Neural cell (in vitro differentiated cells): ENCODE data around the gene RNF113B. TPM values are rescaled to one million over a fixed set of nuclear protein-coding genes. Genes with fewer than 3 reads are reported as not detected.

Source experiments
- H2AFZ ChIP-seq: fragments of 200-600, 300-800 bp; sonication (generic), shearing (Covaris generic); 2 replicates; pipeline ENCODE4 v1.6.0; 2014; ENCODE audit warnings: low read depth, mild to moderate bottlenecking, antibody characterized with exemption, low read length, moderate library complexity
- H3F3A ChIP-seq: fragments of 200-600 bp; shearing (Covaris generic); 2 replicates; pipeline ENCODE4 v1.6.1; 2016; ENCODE audit warnings: mild to moderate bottlenecking, moderate library complexity, mixed read lengths, antibody characterized with exemption, low read length; ENCODE audit not compliant: insufficient read depth, poor library complexity, severe bottlenecking
- H3K27ac ChIP-seq: fragments of 200-600, 300-800 bp; sonication (generic), shearing (Covaris generic); 2 replicates; pipeline ENCODE4 v1.5.1; 2014; ENCODE audit warnings: mild to moderate bottlenecking, low read length, moderate library complexity
- H3K27me3 ChIP-seq: fragments of 300-800, 200-600 bp; sonication (generic), shearing (Covaris generic); 2 replicates; pipeline ENCODE4 v1.6.0; 2014; ENCODE audit warnings: mild to moderate bottlenecking, low read depth, low read length, moderate library complexity; ENCODE audit not compliant: insufficient read depth
- H3K36me3 ChIP-seq: fragments of 300-800, 200-600 bp; sonication (generic), shearing (Covaris generic); 2 replicates; pipeline ENCODE4 v1.5.1; 2014; ENCODE audit warnings: mild to moderate bottlenecking, antibody characterized with exemption, low read length, moderate library complexity; ENCODE audit not compliant: insufficient read depth
- H3K4me2 ChIP-seq: fragments of 300-800, 200-600 bp; sonication (generic), shearing (Covaris generic); 2 replicates; pipeline ENCODE4 v1.6.0; 2014; ENCODE audit warnings: mild to moderate bottlenecking, low read length
- H3K4me3 ChIP-seq: fragments of 300-800, 200-600 bp; sonication (generic), shearing (Covaris generic); 2 replicates; pipeline ENCODE4 v1.5.1; 2014; ENCODE audit warnings: mild to moderate bottlenecking, low read length, moderate library complexity
- H3K79me2 ChIP-seq: fragments of 200-600 bp; shearing (Covaris generic); replicated peaks from 2 replicates; pipeline ENCODE4 v1.6.0; 2014; ENCODE audit warnings: mild to moderate bottlenecking, low read length, moderate library complexity; ENCODE audit not compliant: insufficient read depth
- H3K9ac ChIP-seq: fragments of 300-800, 200-600 bp; sonication (generic), shearing (Covaris generic); 2 replicates; pipeline ENCODE4 v1.6.1; 2016; ENCODE audit warnings: mild to moderate bottlenecking, low read length, mixed read lengths
- H3K9me2 ChIP-seq: fragments of 200-600 bp; shearing (Covaris generic); 2 replicates; pipeline ENCODE4 v1.6.1; 2016; ENCODE audit warnings: mild to moderate bottlenecking, low read length, mixed read lengths; ENCODE audit not compliant: insufficient read depth
- H3K9me3 ChIP-seq: fragments of 200-600, 300-800 bp; sonication (generic), shearing (Covaris generic); 2 replicates; pipeline ENCODE4 v1.6.1; 2016; ENCODE audit warnings: mild to moderate bottlenecking, mixed run types, low read length, moderate library complexity, mixed read lengths
- H4K20me1 ChIP-seq: fragments of 200-600 bp; shearing (Covaris generic); 2 replicates; pipeline ENCODE4 v1.6.1; 2016; ENCODE audit warnings: mild to moderate bottlenecking, mixed run types; ENCODE audit not compliant: insufficient read depth
- EP300 ChIP-seq: fragments of 450-650 bp; conservative IDR thresholded peaks from 2 replicates; pipeline ENCODE4 v1.6.1; 2014; ENCODE audit warnings: antibody characterized with exemption, mild to moderate bottlenecking, moderate library complexity; ENCODE audit not compliant: poor library complexity, severe bottlenecking
- EZH2 ChIP-seq: fragments of 200-600, 300-800 bp; shearing (Covaris generic), sonication (generic); IDR thresholded peaks from 2 replicates; pipeline ENCODE4 v1.6.1; 2014; ENCODE audit warnings: antibody characterized with exemption, low read length, borderline replicate concordance, mild to moderate bottlenecking; ENCODE audit not compliant: insufficient read depth, poor library complexity, severe bottlenecking
- RAD21 ChIP-seq: fragments of 450-650 bp; conservative IDR thresholded peaks from 2 replicates; pipeline ENCODE4 v1.6.1; 2014; ENCODE audit warnings: antibody characterized with exemption, mild to moderate bottlenecking, moderate library complexity
- SMC3 ChIP-seq: fragments of 450-650 bp; conservative IDR thresholded peaks from 2 replicates; pipeline ENCODE4 v1.6.1; 2014; ENCODE audit warnings: antibody characterized with exemption, mild to moderate bottlenecking, moderate library complexity; ENCODE audit not compliant: poor library complexity
- TAF1 ChIP-seq: IDR thresholded peaks from 2 replicates; pipeline ENCODE4 v1.6.1; 2012; ENCODE audit warnings: low read depth
- polyA plus RNA-seq: library from polyadenylated mRNA; depleted of rRNA; stranded (reverse); fragments of >200 nt; gene quantifications from 2 replicates; pipeline ENCODE4 v1.2.3, GENCODE V29; 2014
- TF ChIP-seq, protein P1 (sequence below): IDR thresholded peaks from 2 replicates; pipeline ENCODE4 v1.6.1; 2012; ENCODE audit warnings: borderline replicate concordance
- TF ChIP-seq, protein P2 (sequence below): fragments of 450-650 bp; IDR thresholded peaks from 2 replicates; pipeline ENCODE4 v1.5.1; 2014; ENCODE audit warnings: antibody characterized with exemption, mild to moderate bottlenecking, moderate library complexity; ENCODE audit not compliant: poor library complexity, severe bottlenecking

The RNF113B gene
- polyA plus RNA-seq, 1 donor from 2014 or later: not detected

DNA sequence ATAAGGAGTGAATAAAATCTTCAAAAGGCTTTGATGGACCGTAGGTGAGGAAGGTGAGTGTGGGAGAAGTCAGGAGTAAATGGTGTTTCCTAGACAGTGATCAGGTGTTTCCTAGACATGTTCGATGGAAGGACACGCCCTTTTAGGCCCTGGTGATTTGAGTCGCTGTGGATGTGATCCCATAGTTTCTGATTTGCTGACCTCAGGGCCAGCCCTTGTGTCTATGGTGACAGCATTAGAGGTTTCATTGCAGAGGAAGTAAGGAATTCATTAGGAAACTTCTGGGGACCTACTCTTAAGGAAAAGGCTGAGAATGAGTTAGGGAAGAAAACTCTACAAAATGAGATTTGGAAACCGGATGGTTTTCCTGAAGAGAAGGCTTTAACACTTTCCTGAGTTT, 31.5 kb upstream of the RNF113B start:
- no peaks in the 10 kb centered on the region for H3K36me3 ChIP-seq
- H3K9me3 ChIP-seq: no peaks in the 10 kb centered on the region
- no peak overlapping the region for H2AFZ ChIP-seq
- H3K79me2 ChIP-seq: peaks cover 40% of the 10 kb centered on the region
- H4K20me1 ChIP-seq: no peaks in the 10 kb centered on the region
- no peak overlapping the region for H3K9ac ChIP-seq
- H3K4me2 ChIP-seq: no peak overlapping the region
- H3K9me2 ChIP-seq: no peaks in the 10 kb centered on the region
- no peaks in the 10 kb centered on the region for H3F3A ChIP-seq
- H3K4me3 ChIP-seq: no peak overlapping the region
- no peaks in the 10 kb centered on the region for H3K27me3 ChIP-seq
- H3K27ac ChIP-seq: no peak overlapping the region
- TF ChIP-seq, protein P1, sequence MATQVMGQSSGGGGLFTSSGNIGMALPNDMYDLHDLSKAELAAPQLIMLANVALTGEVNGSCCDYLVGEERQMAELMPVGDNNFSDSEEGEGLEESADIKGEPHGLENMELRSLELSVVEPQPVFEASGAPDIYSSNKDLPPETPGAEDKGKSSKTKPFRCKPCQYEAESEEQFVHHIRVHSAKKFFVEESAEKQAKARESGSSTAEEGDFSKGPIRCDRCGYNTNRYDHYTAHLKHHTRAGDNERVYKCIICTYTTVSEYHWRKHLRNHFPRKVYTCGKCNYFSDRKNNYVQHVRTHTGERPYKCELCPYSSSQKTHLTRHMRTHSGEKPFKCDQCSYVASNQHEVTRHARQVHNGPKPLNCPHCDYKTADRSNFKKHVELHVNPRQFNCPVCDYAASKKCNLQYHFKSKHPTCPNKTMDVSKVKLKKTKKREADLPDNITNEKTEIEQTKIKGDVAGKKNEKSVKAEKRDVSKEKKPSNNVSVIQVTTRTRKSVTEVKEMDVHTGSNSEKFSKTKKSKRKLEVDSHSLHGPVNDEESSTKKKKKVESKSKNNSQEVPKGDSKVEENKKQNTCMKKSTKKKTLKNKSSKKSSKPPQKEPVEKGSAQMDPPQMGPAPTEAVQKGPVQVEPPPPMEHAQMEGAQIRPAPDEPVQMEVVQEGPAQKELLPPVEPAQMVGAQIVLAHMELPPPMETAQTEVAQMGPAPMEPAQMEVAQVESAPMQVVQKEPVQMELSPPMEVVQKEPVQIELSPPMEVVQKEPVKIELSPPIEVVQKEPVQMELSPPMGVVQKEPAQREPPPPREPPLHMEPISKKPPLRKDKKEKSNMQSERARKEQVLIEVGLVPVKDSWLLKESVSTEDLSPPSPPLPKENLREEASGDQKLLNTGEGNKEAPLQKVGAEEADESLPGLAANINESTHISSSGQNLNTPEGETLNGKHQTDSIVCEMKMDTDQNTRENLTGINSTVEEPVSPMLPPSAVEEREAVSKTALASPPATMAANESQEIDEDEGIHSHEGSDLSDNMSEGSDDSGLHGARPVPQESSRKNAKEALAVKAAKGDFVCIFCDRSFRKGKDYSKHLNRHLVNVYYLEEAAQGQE: no peak
- TF ChIP-seq RAD21: no peak
- TF ChIP-seq, protein P2, sequence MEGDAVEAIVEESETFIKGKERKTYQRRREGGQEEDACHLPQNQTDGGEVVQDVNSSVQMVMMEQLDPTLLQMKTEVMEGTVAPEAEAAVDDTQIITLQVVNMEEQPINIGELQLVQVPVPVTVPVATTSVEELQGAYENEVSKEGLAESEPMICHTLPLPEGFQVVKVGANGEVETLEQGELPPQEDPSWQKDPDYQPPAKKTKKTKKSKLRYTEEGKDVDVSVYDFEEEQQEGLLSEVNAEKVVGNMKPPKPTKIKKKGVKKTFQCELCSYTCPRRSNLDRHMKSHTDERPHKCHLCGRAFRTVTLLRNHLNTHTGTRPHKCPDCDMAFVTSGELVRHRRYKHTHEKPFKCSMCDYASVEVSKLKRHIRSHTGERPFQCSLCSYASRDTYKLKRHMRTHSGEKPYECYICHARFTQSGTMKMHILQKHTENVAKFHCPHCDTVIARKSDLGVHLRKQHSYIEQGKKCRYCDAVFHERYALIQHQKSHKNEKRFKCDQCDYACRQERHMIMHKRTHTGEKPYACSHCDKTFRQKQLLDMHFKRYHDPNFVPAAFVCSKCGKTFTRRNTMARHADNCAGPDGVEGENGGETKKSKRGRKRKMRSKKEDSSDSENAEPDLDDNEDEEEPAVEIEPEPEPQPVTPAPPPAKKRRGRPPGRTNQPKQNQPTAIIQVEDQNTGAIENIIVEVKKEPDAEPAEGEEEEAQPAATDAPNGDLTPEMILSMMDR: no peak
- no peak for TF ChIP-seq EZH2
- no peak for TF ChIP-seq EP300
- no peak for TF ChIP-seq TAF1
- no peak for TF ChIP-seq SMC3

DNA sequence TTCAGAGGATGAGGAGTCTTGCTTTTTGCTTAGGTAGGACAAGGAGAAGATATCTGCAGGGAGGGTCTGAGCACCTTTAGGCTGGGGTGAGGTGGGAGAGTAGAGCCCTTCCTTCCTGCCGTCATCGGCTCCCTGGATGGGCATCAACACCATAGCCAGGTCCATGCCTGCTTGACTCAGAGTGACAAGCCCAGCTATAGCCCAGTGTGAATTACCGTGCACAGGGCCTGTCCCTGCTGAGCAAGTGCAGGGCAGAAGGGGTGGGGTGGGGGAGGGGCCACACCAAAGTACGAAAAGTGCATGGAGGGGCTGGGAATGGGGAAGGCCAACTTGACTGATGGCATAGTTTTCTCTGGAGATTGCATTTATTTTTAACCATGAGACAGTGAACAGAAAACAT, 30.3 kb upstream of the RNF113B start:
- Histone ChIP-seq H3K9ac (no peak overlapping the region), H3K4me3 (no peak overlapping the region), H4K20me1 (no peaks in the 10 kb centered on the region), H3F3A (no peaks in the 10 kb centered on the region), H2AFZ (no peak overlapping the region), H3K36me3 (no peaks in the 10 kb centered on the region), H3K79me2 (peaks cover 48% of the 10 kb centered on the region), H3K9me3 (peaks cover 3% of the 10 kb centered on the region), H3K27me3 (no peaks in the 10 kb centered on the region), H3K9me2 (no peaks in the 10 kb centered on the region), H3K4me2 (no peak overlapping the region), H3K27ac (no peak overlapping the region)
- TF ChIP-seq TAF1 (no peak), EZH2 (no peak)
- TF ChIP-seq, protein P2: no peak
